GM23338 (cell line): Measurements from ENCODE around the gene DGKG. TPM values are rescaled to one million over a fixed set of nuclear protein-coding genes. Genes with fewer than 3 reads are reported as not detected.

Source experiments
- ATAC-seq: fragments of 200-7000 bp; cut with Tn5 transposase; 3 replicates; pipeline ENCODE4 v1.9.1; 2020
- DNase-seq: peaks from one replicate; pipeline ENCODE4 v3.0.0-alpha.2; 2015; ENCODE audit warnings: low spot score
- H2AFZ ChIP-seq: fragments of 200-600 bp; sonication (generic); 2 replicates; pipeline ENCODE4 v1.8.0; 2016; ENCODE audit warnings: antibody characterized with exemption, mild to moderate bottlenecking, moderate library complexity
- H3F3A ChIP-seq: fragments of 200-600 bp; sonication (generic); replicated peaks from 2 replicates; pipeline ENCODE4 v1.8.0; 2017; ENCODE audit warnings: antibody characterized with exemption, mixed run types, low read depth
- H3K27ac ChIP-seq: fragments of 200-600 bp; sonication (generic); 2 replicates; pipeline ENCODE4 v1.6.1; 2016; ENCODE audit warnings: low read depth
- H3K27me3 ChIP-seq: fragments of 200-600 bp; sonication (generic); 2 replicates; pipeline ENCODE4 v1.8.0; 2016; ENCODE audit warnings: mild to moderate bottlenecking, mixed run types, moderate library complexity; ENCODE audit not compliant: insufficient read depth
- H3K36me3 ChIP-seq: fragments of 200-600 bp; sonication (generic); 2 replicates; pipeline ENCODE4 v1.8.0; 2016; ENCODE audit warnings: mild to moderate bottlenecking; ENCODE audit not compliant: insufficient read depth
- H3K4me1 ChIP-seq: fragments of 200-600 bp; sonication (generic); 2 replicates; pipeline ENCODE4 v1.8.0; 2016; ENCODE audit warnings: mild to moderate bottlenecking, moderate library complexity; ENCODE audit not compliant: insufficient read depth
- H3K4me2 ChIP-seq: fragments of 200-600 bp; sonication (generic); 2 replicates; pipeline ENCODE4 v1.7.1; 2017; ENCODE audit warnings: mixed run types
- H3K4me3 ChIP-seq: fragments of 200-600 bp; sonication (generic); 2 replicates; pipeline ENCODE4 v1.6.1; 2016; ENCODE audit warnings: mixed run types
- H3K79me2 ChIP-seq: fragments of 200-600 bp; sonication (generic); replicated peaks from 2 replicates; pipeline ENCODE4 v1.8.0; 2017; ENCODE audit warnings: mild to moderate bottlenecking; ENCODE audit not compliant: insufficient read depth
- H3K9me2 ChIP-seq: fragments of 200-600 bp; sonication (generic); 2 replicates; pipeline ENCODE4 v1.8.0; 2017; ENCODE audit not compliant: insufficient read depth
- H4K20me1 ChIP-seq: fragments of 200-600 bp; sonication (generic); replicated peaks from 2 replicates; pipeline ENCODE4 v1.8.0; 2017; ENCODE audit warnings: mild to moderate bottlenecking; ENCODE audit not compliant: insufficient read depth
- H3K27ac Mint-ChIP-seq: 2 replicates; pipeline ENCODE4 v1.8.0; 2020; ENCODE audit warnings: inconsistent platforms, mild to moderate bottlenecking, moderate library complexity, mixed read lengths
- H3K27me3 Mint-ChIP-seq: 3 replicates; pipeline ENCODE4 v1.8.0; 2022; ENCODE audit warnings: low read depth, mild to moderate bottlenecking, moderate library complexity, mixed read lengths, inconsistent platforms; ENCODE audit not compliant: insufficient read depth, poor library complexity
- H3K36me3 Mint-ChIP-seq: 3 replicates; pipeline ENCODE4 v1.8.0; 2021; ENCODE audit warnings: low read depth, mild to moderate bottlenecking, inconsistent platforms, moderate library complexity, mixed read lengths
- H3K4me1 Mint-ChIP-seq: 3 replicates; pipeline ENCODE4 v1.8.0; 2020; ENCODE audit warnings: mild to moderate bottlenecking, inconsistent platforms, mixed read lengths
- H3K4me3 Mint-ChIP-seq: 3 replicates; pipeline ENCODE4 v1.8.0; 2021; ENCODE audit warnings: moderate library complexity, mild to moderate bottlenecking, inconsistent platforms, mixed read lengths
- H3K9me3 Mint-ChIP-seq: 3 replicates; pipeline ENCODE4 v1.8.0; 2020; ENCODE audit warnings: moderate library complexity, mild to moderate bottlenecking, inconsistent platforms, mixed read lengths
- CTCF ChIP-seq, 2 experiments: fragments of 200-600 bp in 1 of 2; sonication (generic) in 1 of 2; conservative IDR thresholded peaks; 2 replicates each; pipeline versions ENCODE4 v1.5.1 to v1.6.1; 2016 to 2017; ENCODE audit warnings: antibody characterized with exemption in 2 of 2, low read depth in 2 of 2, mild to moderate bottlenecking in 2 of 2, moderate library complexity in 1 of 2
- ETS1 ChIP-seq: IDR thresholded peaks from 2 replicates; pipeline ENCODE4 v1.6.1; 2016; ENCODE audit warnings: antibody characterized with exemption
- EZH2 ChIP-seq: fragments of 200-600 bp; sonication (generic); IDR thresholded peaks from one replicate; pipeline ENCODE4 v1.8.0; 2017; ENCODE audit warnings: antibody characterized with exemption, mild to moderate bottlenecking, low read depth; ENCODE audit not compliant: unreplicated experiment
- EZH2phosphoT487 ChIP-seq: fragments of 200-600 bp; sonication (generic); IDR thresholded peaks from one replicate; pipeline ENCODE4 v1.8.1; 2018; ENCODE audit warnings: antibody characterized with exemption; ENCODE audit not compliant: unreplicated experiment
- JUNB ChIP-seq: IDR thresholded peaks from one replicate; pipeline ENCODE4 v1.6.1; 2016; ENCODE audit warnings: antibody characterized with exemption; ENCODE audit not compliant: unreplicated experiment
- NANOG ChIP-seq: IDR thresholded peaks from 2 replicates; pipeline ENCODE4 v1.6.1; 2016; ENCODE audit warnings: antibody characterized with exemption, borderline replicate concordance
- POLR2AphosphoS5 ChIP-seq: IDR thresholded peaks from 2 replicates; pipeline ENCODE4 v1.6.1; 2016; ENCODE audit warnings: antibody characterized with exemption, low read depth
- REST ChIP-seq: IDR thresholded peaks from one replicate; pipeline ENCODE4 v1.6.1; 2018; ENCODE audit warnings: antibody characterized with exemption; ENCODE audit not compliant: unreplicated experiment
- ZNF114 ChIP-seq: fragments of 250-450 bp; sonication (Bioruptor Pico); IDR thresholded peaks from 2 replicates; pipeline ENCODE4 v1.5.0; 2020; ENCODE audit warnings: mild to moderate bottlenecking, moderate library complexity
- ZNF331 ChIP-seq: fragments of 250-450 bp; sonication (Bioruptor Pico); IDR thresholded peaks from 2 replicates; pipeline ENCODE4 v1.5.0; 2020; ENCODE audit warnings: low read depth, mild to moderate bottlenecking, moderate library complexity
- ZNF462 ChIP-seq: fragments of 250-450 bp; sonication (Bioruptor Pico); IDR thresholded peaks from 2 replicates; pipeline ENCODE4 v1.5.0; 2020; ENCODE audit warnings: mild to moderate bottlenecking, moderate library complexity
- polyA plus RNA-seq: library from polyadenylated mRNA; unstranded; fragments of >200 nt; fragmentation: Nextera tagmentation; extraction: Ambion mirVana; gene quantifications from 2 replicates; pipeline ENCODE4 v1.2.1, GENCODE V29; 2016
- total RNA-seq: library from RNA; depleted of rRNA; stranded (reverse); fragments of >200 nt; shearing (Covaris generic); gene quantifications from 2 replicates; pipeline ENCODE4 v1.2.3, GENCODE V29; 2014

The DGKG gene
- total and polyA plus RNA-seq, 2 experiments from 2014 or later: 0.14 to 0.31 TPM

GRCh38 chr3:186290796-186291195 lies 71.2 kb downstream of the DGKG start (continued):
- no peak for TF ChIP-seq ZNF462 (CRISPR knock-in tag)
- no peak for TF ChIP-seq POLR2AphosphoS5
- no peak for TF ChIP-seq NANOG
- TF ChIP-seq ETS1: no peak
- TF ChIP-seq JUNB: no peak
- TF ChIP-seq EZH2: no peak

GRCh38 chr3:186287711-186288110 lies 74.3 kb downstream of the DGKG start:
- no peak overlapping the region for H3K27ac Mint-ChIP-seq
- DNase-seq: no peak
- Histone ChIP-seq H3K27ac (no peak overlapping the region), H3K27me3 (no peaks in the 10 kb centered on the region), H3K4me2 (no peak overlapping the region), H3K4me1 (no peaks in the 10 kb centered on the region), H3K36me3 (no peaks in the 10 kb centered on the region), H2AFZ (no peak overlapping the region), H3K79me2 (no peaks in the 10 kb centered on the region), H3K9me2 (no peaks in the 10 kb centered on the region), H3F3A (no peaks in the 10 kb centered on the region), H4K20me1 (no peaks in the 10 kb centered on the region), H3K4me3 (no peak overlapping the region)
- H3K27me3 Mint-ChIP-seq: peaks cover 1% of the 10 kb centered on the region
- H3K4me3 Mint-ChIP-seq: no peak overlapping the region
- ATAC-seq: no peak
- H3K4me1 Mint-ChIP-seq: peaks cover 2% of the 10 kb centered on the region; the same call in 1 of the 3 replicates
- H3K9me3 Mint-ChIP-seq: no peaks in the 10 kb centered on the region
- no peaks in the 10 kb centered on the region for H3K36me3 Mint-ChIP-seq
- TF ChIP-seq JUNB (no peak), ETS1 (no peak), ZNF114 (CRISPR knock-in tag) (no peak), EZH2phosphoT487 (no peak), REST (no peak), ZNF331 (CRISPR knock-in tag) (no peak), POLR2AphosphoS5 (no peak), CTCF (conservative IDR thresholded peaks at IDR 0.05; ENCODE audit: low read depth in 2 of 2) (no peak)
